ENCODE results near the gene ZG16B.

Gene ZG16B

GRCh38 chr16:2829501-2830354 is at the start of gene ZG16B:
Gene ZG16B, plus strand, starts transcription at chr16:2830303. Its CDS starts 139 bp downstream, at chr16:2830442.
- no peak for TF ChIP-seq CTCF (IDR thresholded peaks at IDR 0.05; ENCODE audit: low read depth, low read length)
- H3K4me3 ChIP-seq (ENCODE audit: low read depth, low read length), result no peak within 1 kb of the TSS
- no peak for DNase-seq (ENCODE audit: low read depth, low spot score)
- in situ Hi-C loops (cut with HindIII; ENCODE audit: low sequenced_read_pairs), result no loop called here

- DNase-seq (ENCODE audit: low read depth, low spot score), result no peak
- in situ Hi-C loops (cut with HindIII; ENCODE audit: low sequenced_read_pairs), result no loop called here
Observed at GRCh38 chr16:2782583-2783351, 47.3 kb upstream of the ZG16B start.

GRCh38 chr16:2783581-2784357 is 46.3 kb upstream of the ZG16B start:
- DNase-seq (ENCODE audit: low read depth, low spot score), result no peak
- H3K4me3 ChIP-seq (ENCODE audit: low read depth, low read length), result no peak overlapping the region
- TF ChIP-seq CTCF (IDR thresholded peaks at IDR 0.05; ENCODE audit: low read depth, low read length), result no peak
- in situ Hi-C loops (cut with HindIII; ENCODE audit: low sequenced_read_pairs), result no loop called here

More at GRCh38 chr16:2782583-2783351, 47.3 kb upstream of the ZG16B start:
- H3K4me3 ChIP-seq (ENCODE audit: low read depth, low read length), result no peak overlapping the region
- TF ChIP-seq CTCF (IDR thresholded peaks at IDR 0.05; ENCODE audit: low read depth, low read length), result no peak

GRCh38 chr16:2784358-2785100 is 45.6 kb upstream of the ZG16B start:
- TF ChIP-seq CTCF (IDR thresholded peaks at IDR 0.05; ENCODE audit: low read depth, low read length), result no peak
- no peak overlapping the region for H3K4me3 ChIP-seq (ENCODE audit: low read depth, low read length)

GRCh38 chr16:2785101-2785991 is 44.8 kb upstream of the ZG16B start:
- DNase-seq (ENCODE audit: low read depth, low spot score), result no peak
- in situ Hi-C loops (cut with HindIII; ENCODE audit: low sequenced_read_pairs), result no loop called here
- TF ChIP-seq CTCF (IDR thresholded peaks at IDR 0.05; ENCODE audit: low read depth, low read length), result no peak
- no peak overlapping the region for H3K4me3 ChIP-seq (ENCODE audit: low read depth, low read length)

More at GRCh38 chr16:2784358-2785100, 45.6 kb upstream of the ZG16B start:
- in situ Hi-C loops (cut with HindIII; ENCODE audit: low sequenced_read_pairs), result no loop called here
- DNase-seq (ENCODE audit: low read depth, low spot score), result no peak
